ENCODE results near the gene PADI2.
A peak's percentile ranks its signal among the peaks of the same experiment; 100 is the strongest.

PADI2 gene

DNA sequence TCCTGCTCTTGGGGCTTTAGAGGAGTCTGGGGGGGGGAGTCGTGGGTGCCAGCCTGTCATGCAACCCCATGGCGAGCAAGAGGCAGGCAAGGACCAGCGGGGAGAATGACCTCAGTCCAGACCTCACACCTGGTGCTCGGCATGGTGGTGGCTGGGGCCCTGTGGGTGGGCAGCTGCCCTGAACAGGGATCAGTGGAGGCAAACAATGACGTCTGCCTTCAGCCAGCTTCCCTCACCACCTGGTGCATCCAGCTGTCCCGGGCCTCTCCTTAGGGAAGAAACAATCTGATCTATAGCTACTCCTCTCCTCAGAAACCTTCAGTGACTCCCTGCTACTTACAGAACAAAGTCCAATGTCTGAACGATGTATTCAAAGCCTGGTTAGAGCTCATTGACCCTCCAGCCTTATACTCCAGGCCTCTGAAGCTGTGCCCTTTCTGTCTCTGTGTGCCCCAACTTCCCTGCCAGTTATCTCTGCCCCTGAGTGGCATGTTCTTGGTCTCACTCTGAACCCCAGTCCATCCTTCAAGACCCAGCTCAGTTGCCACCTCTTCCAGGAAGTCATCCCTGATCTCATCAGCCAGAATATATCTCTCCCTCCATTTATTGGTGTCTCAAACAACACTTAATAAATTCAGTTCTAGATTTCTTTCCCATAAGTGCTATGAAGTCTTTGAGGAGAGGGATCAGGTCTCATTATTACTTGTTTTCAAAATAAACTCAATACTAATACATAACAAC, 6.6 kb downstream of the PADI2 start:
- no peak for DNase-seq

DNA sequence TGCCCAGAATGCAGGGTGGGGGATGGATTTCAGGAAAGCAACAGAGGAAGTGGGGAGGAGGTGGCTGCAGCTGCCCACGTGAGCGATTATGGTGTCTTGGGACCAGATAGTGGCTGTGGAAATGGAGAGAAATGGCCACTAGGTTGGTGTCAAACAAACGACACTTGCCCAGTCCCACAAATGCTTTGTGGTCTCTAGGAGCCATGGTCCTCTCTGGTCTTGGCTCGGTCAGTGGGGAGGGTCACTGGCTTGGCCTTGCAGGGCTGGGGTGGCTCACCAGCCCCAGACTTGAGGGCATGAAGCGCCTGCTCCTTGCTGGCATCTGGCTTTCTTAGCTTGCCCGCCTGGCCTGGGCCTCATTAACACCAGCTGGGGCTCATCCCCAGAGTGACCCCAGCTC, 7.2 kb downstream of the PADI2 start:
- no peak for DNase-seq

DNA sequence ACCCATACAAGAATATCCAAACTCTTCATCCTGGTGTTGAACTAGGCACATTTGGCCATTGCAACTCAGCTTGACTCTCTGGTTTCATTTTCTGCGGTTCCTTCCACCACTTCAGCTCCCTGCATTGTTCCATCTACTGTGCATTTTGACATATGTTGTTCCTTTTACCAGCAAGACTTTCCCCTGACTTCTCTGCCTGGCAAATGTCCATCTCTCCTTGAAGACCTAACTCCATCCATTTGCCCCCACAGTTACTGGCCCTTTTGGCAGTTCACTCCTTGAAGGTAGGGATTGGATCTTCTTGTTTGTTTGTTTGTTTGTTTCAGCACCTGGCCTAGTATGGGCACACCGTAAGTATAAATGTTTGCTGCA, 8.7 kb downstream of the PADI2 start:
- DNase-seq, result no peak

- DNase-seq, result no peak
Observed at GRCh38 chr1:17109892-17110554, 9.2 kb downstream of the PADI2 start.

DNA sequence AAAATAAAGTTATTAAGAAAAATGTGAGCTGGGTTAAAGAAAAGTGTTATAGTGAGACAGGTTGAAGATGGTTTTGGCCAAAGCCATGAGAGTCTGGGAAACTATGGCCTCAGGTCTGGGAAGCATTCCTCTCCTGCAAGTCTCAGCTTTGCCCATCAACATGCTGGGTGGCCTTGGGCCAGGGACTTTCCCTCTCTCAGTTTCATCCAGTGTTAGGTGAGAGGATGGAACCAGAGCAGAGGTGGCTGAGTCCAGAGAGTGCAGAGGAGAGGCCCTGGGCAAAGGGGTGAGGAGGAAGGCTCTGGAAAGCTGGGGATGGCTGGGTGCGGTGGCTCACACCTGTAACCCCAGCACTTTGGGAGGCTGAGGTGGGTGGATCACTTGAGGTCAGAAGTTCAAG, 10.5 kb downstream of the PADI2 start:
- DNase-seq, result peak; percentile 26

DNA sequence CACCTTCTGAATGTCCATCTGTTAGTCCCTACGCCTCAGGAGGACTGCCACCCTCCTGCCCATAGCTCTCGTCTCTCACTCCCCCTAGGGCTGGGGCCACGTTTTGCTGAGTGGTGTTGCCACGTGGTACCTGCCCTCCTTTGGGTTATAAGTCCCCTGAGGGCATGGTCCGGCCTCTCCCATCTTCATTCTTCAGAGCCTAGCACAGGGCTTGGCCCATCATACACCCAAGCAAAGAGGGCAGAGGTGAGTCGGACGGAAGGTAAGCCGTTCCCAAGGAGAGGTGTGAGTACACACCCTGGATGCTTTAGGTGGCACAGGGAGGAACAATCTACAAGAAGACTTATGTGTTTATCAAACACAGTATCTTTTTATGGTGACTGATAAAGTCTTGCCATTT, 10.9 kb downstream of the PADI2 start:
- DNase-seq, result no peak

- DNase-seq, result no peak
Observed at GRCh38 chr1:17104782-17105181, 14.5 kb downstream of the PADI2 start.

- DNase-seq, result no peak
Observed at GRCh38 chr1:17102232-17102631, 17.0 kb downstream of the PADI2 start.

- no peak for DNase-seq
Observed at GRCh38 chr1:17101261-17101660, 18.0 kb downstream of the PADI2 start.

GRCh38 chr1:17099616-17100340, 19.5 kb downstream of the PADI2 start:
- DNase-seq, result no peak

DNA sequence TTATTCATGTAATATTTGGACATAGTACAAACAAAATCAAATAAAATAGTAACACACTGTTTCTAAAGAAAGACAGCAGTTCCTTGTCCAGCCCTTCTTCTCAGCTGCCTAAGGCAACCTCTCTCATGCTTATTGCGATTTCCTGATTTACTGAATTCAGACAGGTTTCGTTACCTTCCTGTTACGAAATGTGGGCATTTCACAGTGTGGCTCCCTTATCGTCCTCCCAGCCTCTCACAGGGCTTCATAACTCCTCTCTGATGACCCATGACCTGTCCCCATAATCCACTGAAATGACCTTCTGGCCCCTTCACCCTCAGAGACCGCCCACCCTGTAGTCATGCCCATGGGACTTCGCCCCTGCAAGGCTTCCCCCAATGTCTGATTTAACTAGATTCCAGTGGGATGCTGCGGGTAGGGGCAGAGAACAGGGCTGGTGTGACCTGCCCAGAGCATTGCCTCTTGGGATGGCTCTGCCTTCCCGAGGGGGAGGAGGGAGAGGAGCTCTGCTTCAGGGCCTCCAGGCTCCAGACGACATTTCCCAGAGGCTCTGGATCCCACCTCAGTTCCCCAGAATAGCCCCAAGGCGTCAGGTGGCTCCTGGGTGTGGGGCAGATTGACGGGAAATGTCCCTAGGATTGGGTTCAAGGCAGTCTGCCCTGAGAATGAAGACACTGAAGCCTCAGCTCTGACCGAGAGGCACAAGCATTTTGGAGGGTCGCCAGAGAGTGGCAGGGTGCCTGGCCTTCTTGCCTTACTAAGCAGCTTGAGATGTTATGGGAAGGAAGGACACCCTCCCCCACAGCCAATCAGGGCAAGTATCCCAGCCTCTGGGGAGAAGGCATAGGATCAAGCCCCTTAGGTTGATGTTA, 20.6 kb downstream of the PADI2 start:
- peak; percentile 27 for DNase-seq

GRCh38 chr1:17097787-17098186, 21.5 kb downstream of the PADI2 start:
- no peak for DNase-seq

- DNase-seq, result no peak
Observed at GRCh38 chr1:17097147-17097546, 22.1 kb downstream of the PADI2 start.

DNA sequence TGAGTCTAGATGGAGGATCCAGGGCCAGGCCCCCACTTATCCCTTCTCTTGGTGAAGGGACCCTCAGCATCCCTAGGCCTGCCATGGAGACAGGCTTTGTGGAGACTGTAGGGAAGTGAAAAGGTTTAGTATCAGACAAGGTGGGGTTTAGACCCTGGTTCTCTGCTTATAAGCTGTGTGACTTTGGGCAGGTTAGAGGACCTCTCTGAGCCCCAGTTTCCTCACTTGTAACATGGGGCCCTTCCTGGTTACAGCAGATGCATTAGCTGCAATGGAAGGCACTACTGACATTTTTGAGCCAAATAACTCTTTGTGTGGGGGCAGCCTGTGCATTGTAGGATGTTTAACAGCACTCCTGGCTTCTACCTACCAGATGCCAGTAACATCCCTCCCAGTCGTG, 22.7 kb downstream of the PADI2 start:
- no peak for DNase-seq

DNA sequence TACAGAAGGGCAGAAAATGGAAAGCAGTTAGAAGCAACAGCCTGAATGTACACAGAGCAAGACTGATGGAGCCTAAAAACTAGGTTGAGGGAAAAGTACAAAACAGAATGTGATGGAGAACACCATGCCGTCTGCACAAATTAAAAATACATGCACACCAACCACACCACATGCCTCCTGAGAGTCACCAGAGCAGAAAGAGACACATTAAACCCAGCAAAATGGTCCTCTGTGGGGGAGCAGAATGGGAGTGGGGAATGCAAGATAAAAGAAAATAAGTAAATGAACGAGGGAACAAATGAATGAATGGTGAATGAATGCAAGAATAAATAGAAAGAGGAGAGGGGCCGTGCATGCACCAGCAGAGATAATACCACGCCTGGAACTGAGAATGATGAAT, 24.1 kb downstream of the PADI2 start:
- DNase-seq, result no peak

DNA sequence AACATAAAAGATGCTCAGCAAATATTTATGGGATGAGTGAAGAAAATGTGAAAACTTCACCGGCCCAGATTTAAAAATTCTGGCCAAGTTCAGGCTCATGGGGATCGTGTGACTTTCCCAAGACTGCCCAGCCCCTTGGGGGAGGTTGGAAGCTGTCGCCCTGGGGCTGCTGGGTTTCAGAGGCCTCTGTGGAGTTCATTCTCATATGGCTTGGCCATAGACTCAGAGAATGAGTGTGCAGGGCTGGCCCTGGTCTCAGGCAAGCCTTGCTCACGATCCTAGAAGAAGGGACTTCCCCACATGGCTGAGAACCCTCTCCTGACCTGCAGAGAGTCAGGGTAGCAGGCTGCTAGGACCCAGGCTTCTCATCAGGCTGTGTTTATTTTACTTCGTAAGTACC, 24.6 kb downstream of the PADI2 start:
- no peak for DNase-seq

- DNase-seq, result no peak
Observed at GRCh38 chr1:17093822-17094393, 25.3 kb downstream of the PADI2 start.

DNA sequence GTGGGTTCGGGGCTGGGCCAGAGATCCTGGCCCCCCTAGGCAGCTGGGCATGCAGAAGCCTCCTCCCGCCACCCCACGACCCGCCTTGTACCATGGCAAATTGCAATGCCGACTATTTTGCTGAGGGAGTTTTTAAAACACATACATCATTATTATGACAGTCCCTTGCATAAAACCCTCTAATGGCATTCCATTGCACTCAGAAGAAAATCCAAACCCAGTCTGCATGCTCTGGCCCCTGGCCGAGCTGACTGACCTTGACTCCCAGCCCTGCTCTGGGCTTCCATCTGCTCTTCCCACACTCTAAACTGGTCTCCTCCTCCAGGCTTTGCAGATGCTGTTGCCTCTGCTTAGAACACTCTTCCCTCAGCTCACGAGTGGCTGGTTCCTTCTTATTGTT, 28.0 kb downstream of the PADI2 start:
- DNase-seq, result no peak

GRCh38 chr1:17089506-17089905, 29.7 kb downstream of the PADI2 start:
- no peak for DNase-seq

- DNase-seq, result no peak
Observed at GRCh38 chr1:17086751-17087150, 32.5 kb downstream of the PADI2 start.

DNA sequence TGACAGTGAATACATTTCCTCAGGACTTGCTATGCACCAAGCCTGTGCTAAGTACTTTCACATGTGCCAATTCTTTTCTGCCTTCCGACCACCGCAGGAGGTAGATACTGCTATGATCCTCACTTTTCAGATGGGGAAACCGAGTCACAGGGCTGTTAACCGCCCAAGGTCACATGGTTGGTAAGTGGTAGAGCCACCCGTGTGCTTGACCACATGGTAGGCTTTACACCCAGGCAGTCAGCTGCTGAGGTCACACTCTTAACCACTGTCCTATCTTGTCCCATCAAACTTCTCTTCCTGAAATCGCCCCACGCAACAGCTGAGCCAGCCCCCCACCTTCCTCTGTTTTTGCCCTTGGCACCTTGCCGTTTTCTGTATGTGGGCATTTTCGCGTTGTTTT, 34.5 kb downstream of the PADI2 start:
- DNase-seq, result no peak

DNA sequence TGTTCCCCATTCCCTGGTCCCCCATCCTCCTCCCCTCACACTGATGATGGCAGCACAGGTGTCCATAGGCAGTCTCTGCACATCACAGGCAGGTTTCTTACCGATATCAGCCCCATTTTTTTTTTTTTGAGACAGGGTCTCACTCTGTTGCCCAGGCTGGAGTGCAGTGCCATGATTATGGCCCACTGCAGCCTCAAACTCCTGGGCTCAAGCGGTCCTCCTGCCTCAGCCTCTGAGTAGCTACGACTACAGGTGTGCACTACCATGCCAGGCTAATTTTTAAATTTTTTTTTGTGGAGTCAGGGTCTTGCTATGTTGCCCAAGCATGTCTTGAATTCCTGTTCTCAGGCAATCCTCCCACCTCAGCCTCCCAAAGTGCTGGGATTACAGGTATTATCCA, 36.5 kb downstream of the PADI2 start:
- no peak for DNase-seq

DNA sequence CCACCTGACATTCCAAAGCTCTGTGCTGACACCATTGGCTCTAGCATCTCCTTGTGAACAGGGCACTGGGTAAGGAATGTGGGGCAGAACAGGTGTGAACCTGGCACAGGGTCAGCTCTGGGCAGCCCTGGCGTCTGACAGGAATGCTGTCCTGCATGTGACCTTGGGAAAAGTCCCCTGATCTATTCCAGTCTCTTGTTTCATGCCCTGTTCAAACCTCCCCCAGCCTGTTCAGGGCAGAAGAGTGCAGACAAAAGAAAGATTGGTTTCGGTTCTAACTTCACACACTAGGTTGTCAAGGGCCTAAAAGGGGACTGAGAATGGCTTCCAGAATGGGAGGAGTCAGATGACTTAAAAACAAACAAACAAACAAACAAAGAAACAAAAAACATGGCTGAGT, 37.8 kb downstream of the PADI2 start:
- no peak for DNase-seq

Measured in NCI-H226 (cell line).